Activated CD4-positive, alpha-beta T cell treated with anti-CD3 and anti-CD28 coated beads for 24 hours (primary cell): Measurements from ENCODE around the gene MAN2B2.

ENCODE experiments used
- DNase-seq, 2 donors: peaks; one replicate each; pipeline ENCODE4 v3.0.0-alpha.2; 2020; ENCODE audit warnings: low read depth in 2 of 2

MAN2B2 gene

GRCh38 chr4:6546681-6547447, 28.1 kb upstream of the MAN2B2 start:
- peak; percentile 15 to 24 for DNase-seq

- DNase-seq, result no peak
These were observed 26.6 kb upstream of the MAN2B2 start for GRCh38 chr4:6548201-6548881.

GRCh38 chr4:6548882-6549230, 26.1 kb upstream of the MAN2B2 start:
- no peak for DNase-seq

- DNase-seq, result no peak
These were observed 25.5 kb upstream of the MAN2B2 start for GRCh38 chr4:6549445-6549844.

- DNase-seq, result no peak
These were observed 24.9 kb upstream of the MAN2B2 start for GRCh38 chr4:6549890-6550620.

GRCh38 chr4:6550821-6551220, 24.2 kb upstream of the MAN2B2 start:
- DNase-seq, result no peak

GRCh38 chr4:6551660-6552059, 23.3 kb upstream of the MAN2B2 start:
- DNase-seq, result no peak

GRCh38 chr4:6555519-6555918, 19.5 kb upstream of the MAN2B2 start:
- DNase-seq, result no peak

- no peak for DNase-seq
These were observed 18.7 kb upstream of the MAN2B2 start for GRCh38 chr4:6556263-6556662.

- DNase-seq, result no peak
These were observed 17.8 kb upstream of the MAN2B2 start for GRCh38 chr4:6557185-6557584.

GRCh38 chr4:6557856-6558255, 17.1 kb upstream of the MAN2B2 start:
- DNase-seq, result no peak

- no peak for DNase-seq
These were observed 14.4 kb upstream of the MAN2B2 start for GRCh38 chr4:6560416-6561172.

- DNase-seq, result no peak
These were observed 13.8 kb upstream of the MAN2B2 start for GRCh38 chr4:6561173-6561516.

- DNase-seq, result no peak
These were observed 13.2 kb upstream of the MAN2B2 start for GRCh38 chr4:6561706-6562371.

GRCh38 chr4:6562931-6563901, 11.8 kb upstream of the MAN2B2 start:
- DNase-seq, result no peak

- DNase-seq, result no peak
These were observed 10.9 kb upstream of the MAN2B2 start for GRCh38 chr4:6563935-6564645.

- no peak for DNase-seq
These were observed 9.1 kb upstream of the MAN2B2 start for GRCh38 chr4:6565691-6566390.

GRCh38 chr4:6566391-6567190, 8.4 kb upstream of the MAN2B2 start:
- no peak for DNase-seq
